HG02642 (cell line): ENCODE results near the gene ENGASE.

Experiments
- ATAC-seq: cut with Tn5 transposase; IDR thresholded peaks from one replicate; pipeline ENCODE4 v1.9.1; 2021; ENCODE audit warnings: mild to moderate bottlenecking; ENCODE audit not compliant: unreplicated experiment, poor library complexity

Gene ENGASE

DNA sequence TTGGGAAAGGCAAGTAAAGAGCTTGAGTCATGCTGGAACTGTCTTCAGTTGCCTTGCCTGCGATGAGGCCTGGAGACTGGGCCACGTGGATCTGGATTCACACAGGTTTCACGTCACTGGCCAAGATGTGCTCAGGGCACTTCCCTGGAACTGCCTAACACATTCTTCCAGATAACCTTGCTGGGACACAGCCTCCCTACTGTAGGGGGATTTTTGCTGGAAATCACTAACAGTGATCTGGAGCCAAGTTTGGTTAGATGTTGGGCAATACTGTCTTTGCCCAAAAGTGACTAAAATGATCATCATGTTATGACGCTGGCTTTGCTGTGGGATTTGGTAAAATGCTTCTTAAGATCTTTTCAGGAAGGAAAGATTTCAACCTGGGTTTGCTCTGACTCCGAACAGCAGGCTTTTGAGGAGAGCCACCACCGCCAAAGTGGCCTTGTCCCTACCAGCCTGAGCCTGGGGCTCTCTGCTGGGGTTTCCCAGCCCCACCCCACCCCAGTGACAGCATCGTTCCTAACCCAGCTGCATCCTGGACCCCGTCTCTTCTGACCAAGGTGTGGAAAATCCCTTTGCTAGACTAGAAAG lies 36.0 kb upstream of the ENGASE start:
- no peak for ATAC-seq

DNA sequence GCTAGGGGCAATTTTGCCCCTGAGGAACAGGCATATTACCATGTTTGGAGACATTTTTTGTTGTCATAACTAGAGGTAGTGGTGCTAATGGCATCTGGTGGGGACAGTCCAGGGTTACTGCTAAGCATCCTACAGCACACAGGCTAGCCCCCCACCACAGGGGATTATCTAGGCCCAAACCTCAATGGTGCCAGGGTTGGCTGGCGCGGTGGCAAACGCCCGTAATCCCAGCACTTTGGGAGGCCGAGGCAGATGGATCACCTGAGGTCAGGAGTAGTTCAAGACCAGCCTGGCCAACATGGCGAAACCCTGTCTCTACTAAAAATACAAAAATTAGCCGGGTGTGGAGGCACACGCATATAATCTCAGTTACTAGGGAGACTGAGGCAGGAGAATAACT lies 35.5 kb upstream of the ENGASE start:
- no peak for ATAC-seq

DNA sequence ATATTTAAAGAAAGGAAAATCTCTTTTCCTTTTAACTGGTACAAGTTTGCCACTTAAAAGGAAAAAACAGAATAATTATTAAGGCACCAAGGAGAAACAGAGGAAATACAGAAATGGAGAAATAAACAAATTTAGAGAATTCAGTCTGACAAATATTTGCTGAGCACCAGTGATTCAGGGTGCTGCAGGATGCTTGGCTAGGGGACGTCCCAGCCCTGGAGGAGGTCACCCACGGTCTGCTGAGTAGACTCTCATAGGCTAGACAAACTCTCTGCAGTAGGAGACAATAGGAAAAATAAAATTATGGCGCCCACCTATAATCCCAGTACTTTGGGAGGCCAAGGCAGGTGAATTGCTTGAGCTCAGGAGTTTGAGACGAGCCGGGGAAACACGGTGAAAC lies 34.7 kb upstream of the ENGASE start:
- ATAC-seq: no peak

DNA sequence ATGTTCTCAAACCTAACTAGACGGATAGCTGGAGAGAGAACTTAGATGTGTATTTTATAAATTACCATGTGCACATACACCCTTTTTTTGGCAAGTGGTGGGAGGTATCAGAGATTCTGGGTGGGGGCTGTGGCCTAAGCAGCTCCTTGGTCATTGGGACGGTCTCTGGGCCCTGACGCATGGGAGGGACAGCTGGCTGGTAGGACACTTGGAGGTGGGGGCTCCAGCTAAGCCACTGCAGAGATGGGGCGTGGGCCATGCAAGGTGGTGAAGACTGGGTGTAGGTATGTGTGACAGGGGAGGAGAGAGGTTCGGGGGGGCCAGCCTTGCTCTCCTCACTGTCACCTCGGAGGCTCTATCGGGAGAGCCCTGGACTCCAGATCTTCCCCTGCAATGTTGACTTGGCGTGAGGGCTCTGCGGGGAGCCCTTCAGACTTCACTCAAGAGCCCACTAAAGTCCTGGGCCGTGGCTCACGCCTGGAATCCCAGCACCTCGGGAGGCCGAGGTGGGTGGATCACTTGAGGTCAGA lies 33.5 kb upstream of the ENGASE start:
- ATAC-seq: no peak

DNA sequence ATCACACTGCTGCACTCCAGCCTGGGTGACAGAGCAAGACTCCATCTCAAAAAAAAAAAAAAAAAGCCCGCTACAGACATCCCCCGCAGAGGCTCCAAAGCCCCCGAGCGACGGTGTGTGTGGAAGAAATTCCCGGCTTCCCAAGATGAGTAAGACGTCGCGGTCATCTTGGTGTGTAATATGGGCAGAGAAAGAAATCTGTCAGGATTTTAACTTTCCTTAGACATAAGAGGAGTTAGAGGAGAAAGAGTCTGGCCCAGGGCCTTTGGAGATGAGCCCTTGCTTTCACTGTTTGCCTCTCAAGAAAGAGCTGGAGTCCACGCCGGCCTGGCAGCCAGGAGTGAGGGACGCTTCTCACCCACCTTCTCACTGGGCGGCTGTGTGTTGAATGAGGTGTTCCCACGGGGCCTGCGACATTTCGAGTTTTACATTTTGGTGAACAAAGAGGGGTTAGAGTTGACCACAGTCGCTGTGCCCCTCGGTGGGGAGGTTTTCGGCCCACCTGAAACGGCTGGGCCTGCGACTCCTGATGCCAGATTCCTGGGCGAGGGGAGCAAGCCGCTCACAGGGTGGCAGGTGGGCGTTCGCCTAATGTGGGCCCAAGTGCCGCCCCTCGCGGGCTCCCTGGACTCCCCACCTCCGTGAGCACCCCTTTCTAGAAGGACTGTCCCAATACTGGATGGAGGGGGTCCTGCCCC lies 32.8 kb upstream of the ENGASE start:
- no peak for ATAC-seq

DNA sequence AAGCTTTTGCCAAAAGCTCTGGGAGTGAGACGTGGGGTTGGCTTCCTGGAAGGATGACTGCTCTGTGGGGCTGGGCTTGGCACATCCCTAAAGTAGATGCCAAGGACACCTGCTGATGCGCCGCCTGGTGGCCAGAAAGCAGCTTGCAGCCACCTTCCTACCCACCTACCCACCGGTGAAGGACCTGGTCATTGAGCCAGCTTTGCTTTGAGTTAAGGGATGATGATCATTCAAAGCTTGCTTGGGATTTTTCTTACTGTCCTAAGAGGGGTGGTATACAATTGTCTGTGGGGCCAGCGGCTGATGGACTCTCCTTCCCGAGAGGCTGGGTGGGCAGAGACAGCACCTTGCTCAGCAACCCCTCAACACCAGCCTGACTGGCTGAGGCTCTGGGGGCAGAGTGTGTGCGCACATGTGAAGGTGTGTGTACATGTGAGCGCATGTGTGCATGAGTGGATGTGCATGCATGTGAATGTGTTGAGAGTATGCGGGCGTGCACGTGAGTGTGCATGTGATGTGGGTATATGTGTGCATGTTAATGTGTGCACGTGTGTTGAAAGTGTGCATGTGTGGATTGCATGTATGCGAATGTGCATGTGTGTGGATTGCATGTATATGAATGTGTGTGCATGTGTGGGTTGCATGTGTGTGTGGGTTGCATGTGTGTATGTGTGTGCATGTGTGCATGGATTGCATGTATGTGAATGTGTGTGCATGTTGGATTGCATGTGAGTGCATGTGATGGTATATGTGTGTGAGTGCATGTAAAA lies 32.0 kb upstream of the ENGASE start:
- ATAC-seq: no peak

DNA sequence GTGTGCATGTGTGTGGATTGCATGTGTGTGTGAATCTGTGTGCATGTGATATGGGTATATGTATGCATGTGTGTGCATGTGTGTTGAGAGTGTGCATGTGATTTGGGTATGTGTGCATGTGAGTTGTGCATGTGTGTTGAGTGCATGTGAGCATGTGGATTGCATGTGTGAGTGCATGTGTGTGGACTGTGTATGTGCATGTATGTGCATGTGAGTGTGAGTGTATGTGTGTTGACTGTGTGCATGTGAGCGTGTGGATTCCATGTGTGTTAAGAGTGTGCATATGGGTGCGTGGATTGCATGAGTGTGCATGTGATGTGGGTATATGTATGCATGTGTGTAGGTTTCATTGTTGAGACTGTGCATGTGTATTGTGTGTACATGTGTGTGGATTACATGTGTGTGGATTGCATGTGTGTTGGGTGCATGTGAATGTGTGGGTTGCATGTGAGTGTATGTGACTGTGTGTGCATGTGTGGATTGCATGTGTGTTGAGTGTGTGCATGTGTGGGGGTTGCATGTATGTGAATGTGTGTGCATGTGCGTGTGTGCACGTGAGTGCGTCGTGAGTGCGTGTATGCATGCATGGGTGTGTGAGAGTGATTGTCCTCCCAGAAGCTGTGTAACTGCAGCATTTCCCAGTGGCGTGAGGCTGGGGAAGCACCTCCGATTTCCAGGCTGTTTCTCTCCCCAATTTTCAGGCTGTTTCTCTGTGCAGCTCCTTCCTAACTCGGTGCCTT lies 31.3 kb upstream of the ENGASE start:
- ATAC-seq: no peak

DNA sequence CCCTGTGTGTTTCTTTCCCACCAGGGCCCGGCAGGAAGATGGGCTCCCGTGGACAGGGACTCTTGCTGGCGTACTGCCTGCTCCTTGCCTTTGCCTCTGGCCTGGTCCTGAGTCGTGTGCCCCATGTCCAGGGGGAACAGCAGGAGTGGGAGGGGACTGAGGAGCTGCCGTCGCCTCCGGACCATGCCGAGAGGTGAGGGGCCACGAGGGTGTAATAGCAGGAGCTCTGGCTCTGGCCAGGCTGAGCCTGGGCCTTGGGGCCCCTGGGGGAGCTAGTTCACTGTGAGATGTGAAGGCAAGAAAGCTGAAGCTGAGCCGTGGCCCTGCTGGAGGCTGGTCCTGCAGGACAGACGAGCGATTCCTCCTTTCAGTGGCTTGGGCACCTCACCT lies 30.7 kb upstream of the ENGASE start:
- no peak for ATAC-seq

DNA sequence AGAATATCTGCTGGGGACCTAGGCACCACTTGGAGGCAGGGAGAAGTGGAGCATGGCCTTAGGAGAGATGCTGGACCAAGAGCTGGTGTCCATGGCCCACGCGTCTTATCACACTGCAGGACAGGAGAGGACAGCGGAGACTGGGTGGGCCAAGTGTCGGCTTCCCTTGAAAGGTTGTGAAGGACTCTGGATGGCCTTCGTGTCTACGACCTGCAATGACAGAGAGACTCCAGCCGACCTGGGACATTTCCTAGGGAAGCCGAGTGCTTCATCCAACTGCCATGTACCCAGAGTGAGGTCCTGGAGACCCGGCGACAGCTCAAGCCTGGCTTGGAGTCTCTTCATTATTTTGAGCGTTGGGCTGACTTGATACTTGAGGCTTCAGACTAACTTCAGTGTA lies 30.2 kb upstream of the ENGASE start:
- ATAC-seq: no peak

DNA sequence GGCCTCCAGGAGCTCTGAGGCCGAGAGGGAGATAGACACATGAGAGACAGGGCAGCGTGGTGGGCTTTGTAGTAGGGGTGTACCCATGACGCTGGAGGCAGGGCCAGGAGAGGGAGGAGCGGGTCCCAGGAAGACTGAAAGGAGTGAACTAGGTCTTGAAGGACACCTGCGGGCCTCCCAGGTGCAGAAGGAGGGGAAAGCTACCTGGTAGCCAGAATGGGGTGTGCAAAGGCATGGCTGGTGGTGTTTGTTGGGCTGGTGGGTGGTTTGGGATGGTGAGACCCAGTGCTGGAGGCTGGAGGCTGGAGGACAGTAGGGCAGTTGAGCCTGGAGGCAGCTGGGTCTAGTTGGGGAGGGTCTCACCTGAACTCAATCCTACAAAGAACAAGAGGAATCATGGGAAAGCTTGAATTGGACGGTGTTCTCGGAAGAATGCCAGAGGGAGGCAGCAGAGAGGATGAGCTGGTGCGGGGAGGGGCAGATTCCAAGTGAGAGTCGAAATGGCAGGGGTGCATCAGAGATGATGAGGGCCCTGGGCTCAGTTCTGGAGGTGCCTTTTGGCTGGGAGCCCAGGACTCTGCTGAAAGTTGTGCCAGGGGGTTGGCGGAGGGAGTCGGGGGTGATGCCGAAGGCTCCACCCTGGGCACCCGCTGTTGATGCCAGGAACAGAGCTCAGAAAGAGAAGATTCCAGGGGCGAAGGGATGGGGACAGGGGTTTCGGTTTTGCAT lies 29.5 kb upstream of the ENGASE start:
- no peak for ATAC-seq

DNA sequence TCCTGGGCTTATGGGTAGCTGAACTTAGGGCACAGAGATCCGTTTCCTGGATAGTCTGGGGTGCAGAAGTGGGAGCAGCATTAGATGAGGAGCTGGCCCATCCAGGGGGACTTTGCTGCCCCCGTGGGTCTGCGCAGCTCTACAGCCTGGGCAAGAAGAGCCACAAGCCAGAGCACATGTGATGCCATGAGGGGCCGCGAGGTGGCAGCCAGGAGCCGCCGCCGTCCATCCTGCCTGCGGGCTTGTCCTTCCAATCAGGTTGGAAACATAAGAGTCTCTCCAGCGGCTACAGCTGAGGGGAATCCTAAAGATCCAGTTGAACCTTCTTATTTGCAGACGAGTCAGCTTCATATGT lies 28.8 kb upstream of the ENGASE start:
- ATAC-seq: no peak

DNA sequence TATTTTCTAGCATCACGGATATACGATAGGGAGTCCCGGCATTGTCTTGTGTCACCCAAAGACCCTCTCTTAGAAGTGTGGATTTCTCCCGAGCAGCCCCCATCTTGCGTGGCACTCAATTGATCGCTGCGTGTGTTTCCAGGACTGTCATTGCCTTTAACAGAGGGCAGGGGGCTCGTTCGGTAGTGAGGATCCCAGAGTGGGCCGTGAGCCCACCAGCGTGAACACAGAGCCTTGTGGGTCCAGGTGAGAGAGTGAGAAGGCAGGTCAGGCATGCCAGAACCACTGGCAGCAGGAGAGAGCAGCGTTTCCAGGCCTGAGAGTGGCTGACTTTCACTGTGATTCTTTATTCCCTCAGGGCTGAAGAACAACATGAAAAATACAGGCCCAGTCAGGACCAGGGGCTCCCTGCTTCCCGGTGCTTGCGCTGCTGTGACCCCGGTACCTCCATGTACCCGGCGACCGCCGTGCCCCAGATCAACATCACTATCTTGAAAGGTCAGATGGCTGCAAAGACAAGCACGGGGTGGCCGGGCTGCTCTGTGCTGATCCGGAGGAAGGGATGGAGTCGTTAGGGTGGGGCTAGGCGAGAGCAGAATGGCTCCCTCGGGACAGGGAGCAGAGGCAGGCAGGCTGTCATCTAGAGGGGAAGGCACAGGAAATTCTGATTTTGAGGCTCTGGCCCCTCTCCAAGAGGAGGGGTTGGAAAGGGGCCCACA lies 28.3 kb upstream of the ENGASE start:
- ATAC-seq: no peak

DNA sequence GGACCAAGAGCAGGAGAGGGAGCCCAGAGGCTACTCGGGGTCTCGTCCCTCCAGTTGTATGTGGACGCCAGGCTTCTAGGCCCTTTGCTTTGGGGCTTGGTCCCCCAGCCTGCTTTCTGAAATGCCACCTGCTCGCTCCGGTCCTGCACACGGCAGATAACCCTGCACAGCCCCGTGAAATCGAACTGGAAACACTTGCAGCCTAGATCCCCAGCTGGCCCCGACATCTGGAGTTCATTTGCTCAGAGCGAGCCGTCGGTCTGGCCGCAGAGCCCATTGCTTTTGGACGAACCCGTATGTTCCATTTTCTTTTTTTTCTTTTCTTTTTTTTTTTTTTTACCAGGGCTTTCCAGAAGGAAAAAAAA lies 27.7 kb upstream of the ENGASE start:
- no peak for ATAC-seq

DNA sequence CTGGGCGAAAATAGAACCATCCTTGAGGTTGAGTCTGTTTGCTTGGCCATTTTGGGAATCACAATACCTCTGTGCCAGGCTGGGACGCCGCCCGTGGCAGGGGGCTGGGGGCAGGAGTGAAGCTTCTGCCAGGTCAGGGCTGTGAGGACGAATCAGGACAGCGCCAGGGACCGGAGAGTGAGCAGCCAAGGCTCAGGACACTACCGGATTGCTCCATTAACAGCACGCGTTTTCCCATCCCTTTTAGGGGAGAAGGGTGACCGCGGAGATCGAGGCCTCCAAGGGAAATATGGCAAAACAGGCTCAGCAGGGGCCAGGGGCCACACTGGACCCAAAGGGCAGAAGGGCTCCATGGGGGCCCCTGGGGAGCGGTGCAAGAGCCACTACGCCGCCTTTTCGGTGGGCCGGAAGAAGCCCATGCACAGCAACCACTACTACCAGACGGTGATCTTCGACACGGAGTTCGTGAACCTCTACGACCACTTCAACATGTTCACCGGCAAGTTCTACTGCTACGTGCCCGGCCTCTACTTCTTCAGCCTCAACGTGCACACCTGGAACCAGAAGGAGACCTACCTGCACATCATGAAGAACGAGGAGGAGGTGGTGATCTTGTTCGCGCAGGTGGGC lies 27.2 kb upstream of the ENGASE start:
- no peak for ATAC-seq

DNA sequence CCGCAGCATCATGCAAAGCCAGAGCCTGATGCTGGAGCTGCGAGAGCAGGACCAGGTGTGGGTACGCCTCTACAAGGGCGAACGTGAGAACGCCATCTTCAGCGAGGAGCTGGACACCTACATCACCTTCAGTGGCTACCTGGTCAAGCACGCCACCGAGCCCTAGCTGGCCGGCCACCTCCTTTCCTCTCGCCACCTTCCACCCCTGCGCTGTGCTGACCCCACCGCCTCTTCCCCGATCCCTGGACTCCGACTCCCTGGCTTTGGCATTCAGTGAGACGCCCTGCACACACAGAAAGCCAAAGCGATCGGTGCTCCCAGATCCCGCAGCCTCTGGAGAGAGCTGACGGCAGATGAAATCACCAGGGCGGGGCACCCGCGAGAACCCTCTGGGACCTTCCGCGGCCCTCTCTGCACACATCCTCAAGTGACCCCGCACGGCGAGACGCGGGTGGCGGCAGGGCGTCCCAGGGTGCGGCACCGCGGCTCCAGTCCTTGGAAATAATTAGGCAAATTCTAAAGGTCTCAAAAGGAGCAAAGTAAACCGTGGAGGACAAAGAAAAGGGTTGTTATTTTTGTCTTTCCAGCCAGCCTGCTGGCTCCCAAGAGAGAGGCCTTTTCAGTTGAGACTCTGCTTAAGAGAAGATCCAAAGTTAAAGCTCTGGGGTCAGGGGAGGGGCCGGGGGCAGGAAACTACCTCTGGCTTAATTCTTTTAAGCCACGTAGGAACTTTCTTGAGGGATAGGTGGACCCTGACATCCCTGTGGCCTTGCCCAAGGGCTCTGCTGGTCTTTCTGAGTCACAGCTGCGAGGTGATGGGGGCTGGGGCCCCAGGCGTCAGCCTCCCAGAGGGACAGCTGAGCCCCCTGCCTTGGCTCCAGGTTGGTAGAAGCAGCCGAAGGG lies 26.4 kb upstream of the ENGASE start:
- ATAC-seq: no peak

DNA sequence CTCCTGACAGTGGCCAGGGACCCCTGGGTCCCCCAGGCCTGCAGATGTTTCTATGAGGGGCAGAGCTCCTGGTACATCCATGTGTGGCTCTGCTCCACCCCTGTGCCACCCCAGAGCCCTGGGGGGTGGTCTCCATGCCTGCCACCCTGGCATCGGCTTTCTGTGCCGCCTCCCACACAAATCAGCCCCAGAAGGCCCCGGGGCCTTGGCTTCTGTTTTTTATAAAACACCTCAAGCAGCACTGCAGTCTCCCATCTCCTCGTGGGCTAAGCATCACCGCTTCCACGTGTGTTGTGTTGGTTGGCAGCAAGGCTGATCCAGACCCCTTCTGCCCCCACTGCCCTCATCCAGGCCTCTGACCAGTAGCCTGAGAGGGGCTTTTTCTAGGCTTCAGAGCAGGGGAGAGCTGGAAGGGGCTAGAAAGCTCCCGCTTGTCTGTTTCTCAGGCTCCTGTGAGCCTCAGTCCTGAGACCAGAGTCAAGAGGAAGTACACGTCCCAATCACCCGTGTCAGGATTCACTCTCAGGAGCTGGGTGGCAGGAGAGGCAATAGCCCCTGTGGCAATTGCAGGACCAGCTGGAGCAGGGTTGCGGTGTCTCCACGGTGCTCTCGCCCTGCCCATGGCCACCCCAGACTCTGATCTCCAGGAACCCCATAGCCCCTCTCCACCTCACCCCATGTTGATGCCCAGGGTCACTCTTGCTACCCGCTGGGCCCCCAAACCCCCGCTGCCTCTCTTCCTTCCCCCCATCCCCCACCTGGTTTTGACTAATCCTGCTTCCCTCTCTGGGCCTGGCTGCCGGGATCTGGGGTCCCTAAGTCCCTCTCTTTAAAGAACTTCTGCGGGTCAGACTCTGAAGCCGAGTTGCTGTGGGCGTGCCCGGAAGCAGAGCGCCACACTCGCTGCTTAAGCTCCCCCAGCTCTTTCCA lies 25.5 kb upstream of the ENGASE start:
- no peak for ATAC-seq

DNA sequence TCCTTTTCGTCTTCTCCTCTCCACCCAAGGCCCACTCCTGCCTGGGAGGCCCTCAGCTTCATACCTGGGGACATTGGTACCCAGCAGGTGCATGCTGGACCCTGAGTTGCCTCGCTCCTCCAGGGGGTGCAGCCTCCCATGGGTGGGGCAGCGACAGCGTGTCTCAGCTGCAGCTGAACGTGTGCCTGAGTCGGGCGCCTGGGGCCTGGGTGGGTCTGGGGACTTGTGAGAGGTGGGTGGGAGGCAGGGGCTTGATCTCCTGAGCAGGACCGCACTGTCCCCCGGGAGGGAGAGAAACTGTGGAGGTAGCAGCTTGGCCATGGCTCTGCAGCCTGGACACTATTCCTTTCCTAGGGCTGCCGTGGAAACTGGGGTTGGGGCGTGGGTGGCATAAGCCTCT lies 24.8 kb upstream of the ENGASE start:
- ATAC-seq: no peak
